ENCODE results near the gene TM7SF2.
"Not testable (repeated sequence)": the region's sequence is repeated elsewhere in the genome, so short reads cannot be mapped to it uniquely, and the experiment has no call there.

Gene TM7SF2

GRCh38 chr11:65136515-65137096 is 24.9 kb downstream of the TM7SF2 start:
- H3K9ac ChIP-seq (ENCODE audit: low read length) = no peak overlapping the region
- no peaks in the 10 kb centered on the region for H4K20me1 ChIP-seq (ENCODE audit: insufficient read depth, low read length)
- H3K36me3 ChIP-seq (replicated peaks; ENCODE audit: low read depth, low read length) = peaks cover 12% of the 10 kb centered on the region
- peaks cover 37% of the 10 kb centered on the region for H3K79me2 ChIP-seq (ENCODE audit: low read length)
- H2AFZ ChIP-seq (ENCODE audit: low read depth, low read length) = no peak overlapping the region
- H3K4me1 ChIP-seq (ENCODE audit: low read length) = peaks cover 18% of the 10 kb centered on the region
- no peak overlapping the region for H3K4me3 ChIP-seq (ENCODE audit: low read length)
- peaks cover 9% of the 10 kb centered on the region; the same call in 1 of the 2 replicates for H3K27me3 ChIP-seq (ENCODE audit: low read depth, low read length)
- TF ChIP-seq CTCF (IDR thresholded peaks at IDR 0.05; ENCODE audit: low read depth, low read length) = no peak
- no peak for TF ChIP-seq EZH2phosphoT487 (IDR thresholded peaks at IDR 0.05; ENCODE audit: low read depth)
- no peak overlapping the region for H3K27ac ChIP-seq (ENCODE audit: low read length)
- no peak overlapping the region for H3K4me2 ChIP-seq (ENCODE audit: low read length)
- H3K9me3 ChIP-seq (ENCODE audit: insufficient read depth, low read length) = no peaks in the 10 kb centered on the region

- TF ChIP-seq CTCF (IDR thresholded peaks at IDR 0.05; ENCODE audit: low read depth, low read length) (no peak), EZH2phosphoT487 (IDR thresholded peaks at IDR 0.05; ENCODE audit: low read depth) (no peak)
- no peaks in the 10 kb centered on the region for H3K79me2 ChIP-seq (ENCODE audit: low read length)
- H2AFZ ChIP-seq (ENCODE audit: low read depth, low read length) = no peak overlapping the region
- H3K36me3 ChIP-seq (replicated peaks; ENCODE audit: low read depth, low read length) = no peaks in the 10 kb centered on the region
- H3K4me3 ChIP-seq (ENCODE audit: low read length) = no peak overlapping the region
- H3K27me3 ChIP-seq (ENCODE audit: low read depth, low read length) = peaks cover 13% of the 10 kb centered on the region; the same call in 1 of the 2 replicates
- H3K27ac ChIP-seq (ENCODE audit: low read length) = no peak overlapping the region
- no peaks in the 10 kb centered on the region for H4K20me1 ChIP-seq (ENCODE audit: insufficient read depth, low read length)
- H3K9ac ChIP-seq (ENCODE audit: low read length) = no peak overlapping the region
- no peaks in the 10 kb centered on the region for H3K9me3 ChIP-seq (ENCODE audit: insufficient read depth, low read length)
- H3K4me1 ChIP-seq (ENCODE audit: low read length) = peaks cover 8% of the 10 kb centered on the region
- H3K4me2 ChIP-seq (ENCODE audit: low read length) = no peak overlapping the region
These were observed 30.3 kb downstream of the TM7SF2 start for GRCh38 chr11:65141896-65142494.

GRCh38 chr11:65147352-65148075 is 35.8 kb downstream of the TM7SF2 start:
- H3K36me3 ChIP-seq (replicated peaks; ENCODE audit: low read depth, low read length) = no peaks in the 10 kb centered on the region
- H2AFZ ChIP-seq (ENCODE audit: low read depth, low read length) = no peak overlapping the region
- H3K9me3 ChIP-seq (ENCODE audit: insufficient read depth, low read length) = no peaks in the 10 kb centered on the region
- H3K27me3 ChIP-seq (ENCODE audit: low read depth, low read length) = no peaks in the 10 kb centered on the region
- H4K20me1 ChIP-seq (ENCODE audit: insufficient read depth, low read length) = no peaks in the 10 kb centered on the region
- TF ChIP-seq EZH2phosphoT487 (IDR thresholded peaks at IDR 0.05; ENCODE audit: low read depth) = no peak
- no peak for TF ChIP-seq CTCF (IDR thresholded peaks at IDR 0.05; ENCODE audit: low read depth, low read length)
- H3K27ac ChIP-seq (ENCODE audit: low read length) = no peak overlapping the region
- H3K4me2 ChIP-seq (ENCODE audit: low read length) = no peak overlapping the region
- H3K4me1 ChIP-seq (ENCODE audit: low read length) = peaks cover 27% of the 10 kb centered on the region
- H3K9ac ChIP-seq (ENCODE audit: low read length) = no peak overlapping the region
- no peak overlapping the region for H3K4me3 ChIP-seq (ENCODE audit: low read length)
- H3K79me2 ChIP-seq (ENCODE audit: low read length) = no peaks in the 10 kb centered on the region

GRCh38 chr11:65148657-65149056 is 37.0 kb downstream of the TM7SF2 start:
- Histone ChIP-seq H3K4me1 (ENCODE audit: low read length) (peaks cover 29% of the 10 kb centered on the region), H3K79me2 (ENCODE audit: low read length) (no peaks in the 10 kb centered on the region), H3K27ac (ENCODE audit: low read length) (no peak overlapping the region), H2AFZ (ENCODE audit: low read depth, low read length) (no peak overlapping the region), H4K20me1 (ENCODE audit: insufficient read depth, low read length) (no peaks in the 10 kb centered on the region), H3K4me2 (ENCODE audit: low read length) (no peak overlapping the region), H3K27me3 (ENCODE audit: low read depth, low read length) (no peaks in the 10 kb centered on the region), H3K9me3 (ENCODE audit: insufficient read depth, low read length) (no peaks in the 10 kb centered on the region), H3K36me3 (replicated peaks; ENCODE audit: low read depth, low read length) (no peaks in the 10 kb centered on the region), H3K4me3 (ENCODE audit: low read length) (no peak overlapping the region), H3K9ac (ENCODE audit: low read length) (no peak overlapping the region)
- TF ChIP-seq CTCF (IDR thresholded peaks at IDR 0.05; ENCODE audit: low read depth, low read length) (no peak), EZH2phosphoT487 (IDR thresholded peaks at IDR 0.05; ENCODE audit: low read depth) (no peak)

- H3K4me2 ChIP-seq (ENCODE audit: low read length); H2AFZ ChIP-seq (ENCODE audit: low read depth, low read length): not testable (repeated sequence)
- peaks cover 29% of the 10 kb centered on the region for H3K4me1 ChIP-seq (ENCODE audit: low read length)
These were observed 38.4 kb downstream of the TM7SF2 start for GRCh38 chr11:65150131-65150508.

More at GRCh38 chr11:65150131-65150508, 38.4 kb downstream of the TM7SF2 start:
- not testable (repeated sequence) for H3K9ac ChIP-seq (ENCODE audit: low read length); H3K27ac ChIP-seq (ENCODE audit: low read length); H3K4me3 ChIP-seq (ENCODE audit: low read length); H3K27me3 ChIP-seq (ENCODE audit: low read depth, low read length); H3K36me3 ChIP-seq (replicated peaks; ENCODE audit: low read depth, low read length); H3K79me2 ChIP-seq (ENCODE audit: low read length); H3K9me3 ChIP-seq (ENCODE audit: insufficient read depth, low read length); H4K20me1 ChIP-seq (ENCODE audit: insufficient read depth, low read length)

Data from OCI-LY3 (cell line).